Panc1 (cell line): ENCODE data around the gene TM4SF20. TPM values are rescaled to one million over a fixed set of nuclear protein-coding genes. Genes with fewer than 3 reads are reported as not detected.

ENCODE experiments used
- ATAC-seq: fragments of 200-7000 bp; cut with Tn5 transposase; 2 replicates; pipeline ENCODE4 v1.9.1; 2020; ENCODE audit warnings: mild to moderate bottlenecking, moderate library complexity
- BruUV-seq: library from RNA; stranded (reverse); fragments of 400-500 nt; replicated peaks from 2 replicates; lab custom pipeline; 2021; lab: Mats Ljungman, UMichigan
- CTCF ChIA-PET: fragments of 300-600 bp; sonication (Branson Sonifier 250); formaldehyde crosslinking; loops from one replicate; lab custom pipeline; 2022; ENCODE audit warnings: antibody characterized with exemption; lab: Charles Lee
- POLR2A ChIA-PET: fragments of 300-600 bp; sonication (Branson Sonifier 250); formaldehyde crosslinking; loops from one replicate; lab custom pipeline; 2022; ENCODE audit warnings: antibody characterized with exemption; lab: Charles Lee
- DNase-seq: peaks from one replicate; pipeline ENCODE4 v3.0.0-alpha.2; 2010; ENCODE audit warnings: low read depth, low spot score
- H3K27ac ChIP-seq: 2 replicates; pipeline ENCODE4 v1.5.1; 2011; ENCODE audit warnings: mild to moderate bottlenecking, low read length, inconsistent platforms
- H3K27me3 ChIP-seq: fragments of 200-500 bp; sonication (Bioruptor generic); 2 replicates; pipeline ENCODE4 v1.6.0; 2014; ENCODE audit warnings: low read length, inconsistent platforms; ENCODE audit not compliant: control insufficient read depth, insufficient read depth
- H3K36me3 ChIP-seq: fragments of 200-500 bp; sonication (Bioruptor generic); 2 replicates; pipeline ENCODE4 v1.5.1; 2014; ENCODE audit warnings: inconsistent platforms, mild to moderate bottlenecking, low read length, moderate library complexity; ENCODE audit not compliant: control insufficient read depth, insufficient read depth
- H3K4me1 ChIP-seq: 2 replicates; pipeline ENCODE4 v1.5.1; 2011; ENCODE audit warnings: inconsistent platforms, mild to moderate bottlenecking, low read length, moderate library complexity; ENCODE audit not compliant: control insufficient read depth, insufficient read depth
- H3K4me3 ChIP-seq, 2 experiments: 2 replicates each; pipeline ENCODE4 v1.5.1; 2011 to 2012; ENCODE audit warnings: low read depth in 2 of 2, low read length in 2 of 2, mild to moderate bottlenecking in 2 of 2, inconsistent platforms in 1 of 2, moderate library complexity in 1 of 2
- H3K9me3 ChIP-seq: fragments of 200-500 bp; sonication (Bioruptor generic); 2 replicates; pipeline ENCODE4 v1.5.1; 2014; ENCODE audit warnings: low read depth, mild to moderate bottlenecking, inconsistent platforms, low read length, moderate library complexity; ENCODE audit not compliant: control insufficient read depth, insufficient read depth
- CTCF ChIP-seq: fragments of 450-650 bp; IDR thresholded peaks from 2 replicates; pipeline ENCODE4 v1.5.1; 2017; ENCODE audit warnings: mild to moderate bottlenecking
- POLR2AphosphoS5 ChIP-seq: IDR thresholded peaks from 2 replicates; pipeline ENCODE4 v1.6.1; 2012; ENCODE audit warnings: mild to moderate bottlenecking, low read depth, low read length, moderate library complexity
- REST ChIP-seq, 2 experiments: IDR thresholded peaks; 2 replicates each; pipeline ENCODE4 v1.6.1; 2011 to 2012; ENCODE audit warnings: low read depth in 2 of 2, control low read depth in 1 of 2, low read length in 1 of 2, mild to moderate bottlenecking in 1 of 2, moderate library complexity in 1 of 2; ENCODE audit not compliant: insufficient read depth in 1 of 2
- SIN3A ChIP-seq: IDR thresholded peaks from 2 replicates; pipeline ENCODE4 v1.6.1; 2012; ENCODE audit warnings: low read depth, mild to moderate bottlenecking, low read length, moderate library complexity, borderline replicate concordance; ENCODE audit not compliant: insufficient read depth
- TCF7L2 ChIP-seq: IDR thresholded peaks from 2 replicates; pipeline ENCODE4 v1.6.1; 2011; ENCODE audit warnings: mild to moderate bottlenecking, low read depth, low read length, inconsistent platforms
- in situ Hi-C: cut with HindIII; loops from 2 replicates; pipeline ENCODE4 v1.10.0; 2016; ENCODE audit warnings: low sequenced_read_pairs, low pct_unique_long_range_greater_than_20kb
- intact Hi-C: fragments of 100-400 bp; cut with micrococcal nuclease; formaldehyde crosslinking; loops from one replicate; pipeline ENCODE4 v1.10.0; 2022; ENCODE audit not compliant: unreplicated experiment
- total RNA-seq: library from RNA; stranded (reverse); gene quantifications from one replicate; pipeline ENCODE4 v1.2.1, GENCODE V29; 2021; ENCODE audit not compliant: unreplicated experiment

The TM4SF20 gene
- total RNA-seq, 1 experiment from 2014 or later, result not detected

GRCh38 chr2:227335713-227336112, 43.4 kb downstream of the TM4SF20 start:
- H3K9me3 ChIP-seq, result no peaks in the 10 kb centered on the region
- in situ Hi-C loops (no loop called here), intact Hi-C loops (no loop called here)
- BruUV-seq, result no TSS peak
- CTCF ChIA-PET, result no interaction called here
- H3K27ac ChIP-seq, result no peak overlapping the region
- H3K36me3 ChIP-seq, result peaks cover 12% of the 10 kb centered on the region
- ATAC-seq (no peak), DNase-seq (no peak)
- H3K4me3 ChIP-seq, result no peak overlapping the region
- POLR2A ChIA-PET, result no interaction called here
- no peaks in the 10 kb centered on the region for H3K27me3 ChIP-seq
- TF ChIP-seq TCF7L2 (no peak), REST (IDR thresholded peaks at IDR 0.05; ENCODE audit: insufficient read depth in 1 of 2, low read depth in 2 of 2, low read length in 1 of 2) (no peak), SIN3A (no peak), CTCF (no peak), POLR2AphosphoS5 (no peak)
- no peaks in the 10 kb centered on the region for H3K4me1 ChIP-seq

- in situ Hi-C loops (no loop called here), intact Hi-C loops (loop anchor here (5.0 kb wide), 1 partner anchor 194 kb away; no protein-coding TSS in a partner anchor)
- no peak for ATAC-seq
- no peaks in the 10 kb centered on the region for H3K27me3 ChIP-seq
- TF ChIP-seq POLR2AphosphoS5, result no peak
- TF ChIP-seq REST (IDR thresholded peaks at IDR 0.05; ENCODE audit: insufficient read depth in 1 of 2, low read depth in 2 of 2, low read length in 1 of 2), result no peak
- TF ChIP-seq TCF7L2, result no peak
- TF ChIP-seq CTCF, result no peak
- TF ChIP-seq SIN3A, result no peak
- H3K27ac ChIP-seq, result no peak overlapping the region; the same call in 1 of the 2 replicates
- H3K4me1 ChIP-seq, result peaks cover 21% of the 10 kb centered on the region
- H3K36me3 ChIP-seq, result peaks cover 13% of the 10 kb centered on the region
- POLR2A ChIA-PET, result no interaction called here
- H3K9me3 ChIP-seq, result no peaks in the 10 kb centered on the region; the same call in 1 of the 2 replicates
- CTCF ChIA-PET, result no interaction called here
- peak overlapping the region in 1 of 2 experiments; percentile 77; a peak in 2 of 4 replicates for H3K4me3 ChIP-seq
- no TSS peak for BruUV-seq
- no peak for DNase-seq
Measured at GRCh38 chr2:227326783-227327182, 52.3 kb downstream of the TM4SF20 start.
